Stimulated activated memory B cell treated with anti-CD40 and anti-IgM and Interleukin-4, amounts not matched to agents 10 μg/mL and 1 μg/mL and 100 μg/mL, for 72 hours (primary cell): ENCODE results near the gene UBE2R2.
A peak's percentile ranks its signal among the peaks of the same experiment; 100 is the strongest.
"Not testable (repeated sequence)": the region's sequence is repeated elsewhere in the genome, so short reads cannot be mapped to it uniquely, and the experiment has no call there.

Experiments
- ATAC-seq: fragments of 150-1000 bp; cut with Tn5 transposase; 2 replicates; pipeline ENCODE4 v1.10.0; 2021
- H3K27ac Mint-ChIP-seq: one replicate; pipeline ENCODE4 v1.8.0; 2022; ENCODE audit warnings: mild to moderate bottlenecking, mixed read lengths
- H3K27me3 Mint-ChIP-seq: one replicate; pipeline ENCODE4 v1.8.0; 2022; ENCODE audit warnings: mixed read lengths
- H3K36me3 Mint-ChIP-seq: one replicate; pipeline ENCODE4 v1.8.0; 2022; ENCODE audit warnings: mixed read lengths
- H3K4me1 Mint-ChIP-seq: one replicate; pipeline ENCODE4 v1.8.0; 2022; ENCODE audit warnings: mixed read lengths
- H3K4me3 Mint-ChIP-seq: one replicate; pipeline ENCODE4 v1.8.0; 2022; ENCODE audit warnings: mild to moderate bottlenecking, moderate library complexity, mixed read lengths
- H3K9me3 Mint-ChIP-seq: one replicate; pipeline ENCODE4 v1.8.0; 2022; ENCODE audit warnings: mixed read lengths

The UBE2R2 gene

GRCh38 chr9:33816327-33817252, at the start of gene UBE2R2:
Gene UBE2R2, plus strand, starts transcription at chr9:33817160. Its CDS starts 598 bp downstream, at chr9:33817758.
- Mint-ChIP-seq H3K27me3 (no peaks in the 10 kb centered on the region), H3K4me3 (peak within 1 kb of the TSS; percentile 91), H3K4me1 (peaks cover 60% of the 10 kb centered on the region)

GRCh38 chr9:33770156-33770880, 46.6 kb upstream of the UBE2R2 start:
- H3K27ac Mint-ChIP-seq = not testable (repeated sequence)
- H3K27me3 Mint-ChIP-seq = peaks cover 28% of the 10 kb centered on the region

More at GRCh38 chr9:33816327-33817252, at the start of gene UBE2R2:
- Mint-ChIP-seq H3K36me3 (peaks cover 4% of the 10 kb centered on the region), H3K9me3 (no peaks in the 10 kb centered on the region), H3K27ac (peak within 1 kb of the TSS; percentile 99)
- peak; percentile 86 for ATAC-seq

GRCh38 chr9:33773135-33773534, 43.8 kb upstream of the UBE2R2 start:
- ATAC-seq, H3K36me3 Mint-ChIP-seq, H3K27ac Mint-ChIP-seq, H3K4me3 Mint-ChIP-seq, H3K4me1 Mint-ChIP-seq, H3K9me3 Mint-ChIP-seq: not testable (repeated sequence)
- H3K27me3 Mint-ChIP-seq = peaks cover 39% of the 10 kb centered on the region

More at GRCh38 chr9:33770156-33770880, 46.6 kb upstream of the UBE2R2 start:
- not testable (repeated sequence) for H3K9me3 Mint-ChIP-seq, H3K4me1 Mint-ChIP-seq, ATAC-seq, H3K4me3 Mint-ChIP-seq, H3K36me3 Mint-ChIP-seq

- peaks cover 39% of the 10 kb centered on the region for H3K27me3 Mint-ChIP-seq
- H3K4me1 Mint-ChIP-seq, H3K4me3 Mint-ChIP-seq, H3K9me3 Mint-ChIP-seq, ATAC-seq, H3K27ac Mint-ChIP-seq, H3K36me3 Mint-ChIP-seq: not testable (repeated sequence)
Observed at GRCh38 chr9:33774074-33774659, 42.8 kb upstream of the UBE2R2 start.

GRCh38 chr9:33776578-33776977, 40.4 kb upstream of the UBE2R2 start:
- peaks cover 39% of the 10 kb centered on the region for H3K27me3 Mint-ChIP-seq

GRCh38 chr9:33778700-33779351, 38.1 kb upstream of the UBE2R2 start:
- Mint-ChIP-seq H3K9me3 (peaks cover 4% of the 10 kb centered on the region), H3K4me3 (no peak overlapping the region), H3K27ac (no peak overlapping the region), H3K27me3 (peaks cover 42% of the 10 kb centered on the region), H3K4me1 (peaks cover 14% of the 10 kb centered on the region), H3K36me3 (no peaks in the 10 kb centered on the region)
- peak; percentile 71 for ATAC-seq

More at GRCh38 chr9:33776578-33776977, 40.4 kb upstream of the UBE2R2 start:
- Mint-ChIP-seq H3K36me3 (no peaks in the 10 kb centered on the region), H3K4me3 (no peak overlapping the region), H3K4me1 (peaks cover 9% of the 10 kb centered on the region), H3K9me3 (no peaks in the 10 kb centered on the region), H3K27ac (no peak overlapping the region)
- no peak for ATAC-seq

- Mint-ChIP-seq H3K27ac (no peak overlapping the region), H3K4me3 (no peak overlapping the region), H3K9me3 (peaks cover 4% of the 10 kb centered on the region), H3K27me3 (peaks cover 40% of the 10 kb centered on the region), H3K4me1 (peaks cover 14% of the 10 kb centered on the region), H3K36me3 (no peaks in the 10 kb centered on the region)
- no peak for ATAC-seq
Observed at GRCh38 chr9:33780276-33780675, 36.7 kb upstream of the UBE2R2 start.

GRCh38 chr9:33781736-33782135, 35.2 kb upstream of the UBE2R2 start:
- peaks cover 22% of the 10 kb centered on the region for H3K4me1 Mint-ChIP-seq
- no peaks in the 10 kb centered on the region for H3K36me3 Mint-ChIP-seq
- peaks cover 4% of the 10 kb centered on the region for H3K9me3 Mint-ChIP-seq
- no peak overlapping the region for H3K27ac Mint-ChIP-seq
- peaks cover 44% of the 10 kb centered on the region for H3K27me3 Mint-ChIP-seq
- ATAC-seq = no peak
- no peak overlapping the region for H3K4me3 Mint-ChIP-seq

GRCh38 chr9:33782395-33783152, 34.4 kb upstream of the UBE2R2 start:
- Mint-ChIP-seq H3K9me3 (peaks cover 4% of the 10 kb centered on the region), H3K27ac (no peak overlapping the region), H3K4me3 (no peak overlapping the region), H3K36me3 (no peaks in the 10 kb centered on the region), H3K4me1 (peaks cover 22% of the 10 kb centered on the region), H3K27me3 (peaks cover 42% of the 10 kb centered on the region)
- ATAC-seq = no peak

GRCh38 chr9:33785914-33786313, 31.0 kb upstream of the UBE2R2 start:
- H3K27me3 Mint-ChIP-seq = peaks cover 42% of the 10 kb centered on the region
- no peaks in the 10 kb centered on the region for H3K36me3 Mint-ChIP-seq
- no peak overlapping the region for H3K27ac Mint-ChIP-seq
- no peak overlapping the region for H3K4me3 Mint-ChIP-seq
- ATAC-seq = no peak
- peaks cover 13% of the 10 kb centered on the region for H3K4me1 Mint-ChIP-seq
- peaks cover 4% of the 10 kb centered on the region for H3K9me3 Mint-ChIP-seq

- Mint-ChIP-seq H3K27me3 (peaks cover 39% of the 10 kb centered on the region), H3K4me1 (peaks cover 13% of the 10 kb centered on the region), H3K4me3 (no peak overlapping the region), H3K27ac (no peak overlapping the region), H3K9me3 (peaks cover 4% of the 10 kb centered on the region), H3K36me3 (no peaks in the 10 kb centered on the region)
- ATAC-seq = no peak
Observed at GRCh38 chr9:33786681-33787080, 30.3 kb upstream of the UBE2R2 start.

GRCh38 chr9:33787839-33788238, 29.1 kb upstream of the UBE2R2 start:
- Mint-ChIP-seq H3K36me3 (no peaks in the 10 kb centered on the region), H3K4me1 (peaks cover 13% of the 10 kb centered on the region), H3K4me3 (no peak overlapping the region), H3K27me3 (peaks cover 27% of the 10 kb centered on the region), H3K9me3 (peaks cover 4% of the 10 kb centered on the region), H3K27ac (no peak overlapping the region)
- ATAC-seq = no peak

- H3K27ac Mint-ChIP-seq, H3K9me3 Mint-ChIP-seq, H3K36me3 Mint-ChIP-seq, ATAC-seq, H3K4me3 Mint-ChIP-seq, H3K4me1 Mint-ChIP-seq: not testable (repeated sequence)
- peaks cover 16% of the 10 kb centered on the region for H3K27me3 Mint-ChIP-seq
Observed at GRCh38 chr9:33789429-33789828, 27.5 kb upstream of the UBE2R2 start.

GRCh38 chr9:33791117-33791516, 25.8 kb upstream of the UBE2R2 start:
- Mint-ChIP-seq H3K36me3 (no peaks in the 10 kb centered on the region), H3K27ac (no peak overlapping the region), H3K9me3 (no peaks in the 10 kb centered on the region), H3K4me1 (peaks cover 1% of the 10 kb centered on the region), H3K4me3 (no peak overlapping the region), H3K27me3 (peaks cover 17% of the 10 kb centered on the region)
- no peak for ATAC-seq
